Thoracic aorta (tissue), 2 donors: Measurements from ENCODE around the gene KCTD10. TPM values are rescaled to one million over a fixed set of nuclear protein-coding genes. Genes with fewer than 3 reads are reported as not detected.

Source experiments
- ATAC-seq: fragments of 150-250 bp; one replicate; pipeline ENCODE4 v1.8.0; 2017; ENCODE audit warnings: low read depth; ENCODE audit not compliant: insufficient number of reproducible peaks, low FRiP score
- DNase-seq: peaks from one replicate; pipeline ENCODE4 v3.0.0-alpha.2; 2020; ENCODE audit warnings: low spot score
- H3K27ac ChIP-seq, 2 donors: fragments of 200-600 bp; sonication (generic); 1 replicate in 1 of 2; 2 replicates in 1 of 2; pipeline ENCODE4 v1.5.1; 2016; ENCODE audit warnings: mild to moderate bottlenecking in 2 of 2, moderate library complexity in 2 of 2
- H3K27me3 ChIP-seq: fragments of 200-600 bp; sonication (generic); replicated peaks from 2 replicates; pipeline ENCODE4 v1.6.0; 2016; ENCODE audit warnings: mild to moderate bottlenecking; ENCODE audit not compliant: insufficient read depth
- H3K36me3 ChIP-seq: fragments of 200-600 bp; sonication (generic); one replicate; pipeline ENCODE4 v1.5.1; 2016
- H3K4me1 ChIP-seq, 2 donors: fragments of 200-600 bp; sonication (generic); 1 replicate in 1 of 2; 2 replicates in 1 of 2; pipeline versions ENCODE4 v1.5.1 to v1.6.0; 2016; ENCODE audit warnings: low read depth in 2 of 2, mild to moderate bottlenecking in 1 of 2; ENCODE audit not compliant: control insufficient read depth in 1 of 2
- H3K4me3 ChIP-seq: fragments of 200-600 bp; sonication (generic); 2 replicates; pipeline ENCODE4 v1.5.1; 2016; ENCODE audit warnings: mild to moderate bottlenecking
- H3K9me3 ChIP-seq: fragments of 200-600 bp; sonication (generic); 2 replicates; pipeline ENCODE4 v1.5.1; 2016
- CTCF ChIP-seq: fragments of 200-600 bp; sonication (generic); IDR thresholded peaks from one replicate; pipeline ENCODE4 v1.5.1; 2019; ENCODE audit warnings: antibody characterized with exemption
- total RNA-seq, 2 donors: library from RNA; depleted of rRNA; stranded (reverse); fragments of >200 nt; gene quantifications; one replicate each; pipeline versions ENCODE4 v1.1.0 to v1.2.3, GENCODE V29; 2016

Gene KCTD10
- total RNA-seq, 2 donors from 2014 or later: 109 to 271 TPM

GRCh38 chr12:109502332-109502731 is 25.2 kb upstream of the KCTD10 start:
- no peaks in the 10 kb centered on the region for H3K27me3 ChIP-seq
- H3K36me3 ChIP-seq: peaks cover 78% of the 10 kb centered on the region
- H3K9me3 ChIP-seq: no peaks in the 10 kb centered on the region
- no peak for ATAC-seq
- no peak overlapping the region for H3K27ac ChIP-seq
- H3K4me3 ChIP-seq: no peak overlapping the region
- no peaks in the 10 kb centered on the region for H3K4me1 ChIP-seq
- no peak for TF ChIP-seq CTCF
- DNase-seq: no peak

GRCh38 chr12:109501299-109501698 is 24.2 kb upstream of the KCTD10 start:
- ATAC-seq: no peak
- Histone ChIP-seq H3K36me3 (peaks cover 70% of the 10 kb centered on the region), H3K27ac (no peak overlapping the region)

GRCh38 chr12:109500406-109501185 is 23.5 kb upstream of the KCTD10 start:
- no peak for TF ChIP-seq CTCF
- Histone ChIP-seq H3K27ac (no peak overlapping the region), H3K4me1 (no peaks in the 10 kb centered on the region), H3K36me3 (peaks cover 69% of the 10 kb centered on the region), H3K9me3 (no peaks in the 10 kb centered on the region), H3K4me3 (no peak overlapping the region), H3K27me3 (no peaks in the 10 kb centered on the region)
- no peak for DNase-seq
- no peak for ATAC-seq

More at GRCh38 chr12:109501299-109501698, 24.2 kb upstream of the KCTD10 start:
- Histone ChIP-seq H3K9me3 (no peaks in the 10 kb centered on the region), H3K27me3 (no peaks in the 10 kb centered on the region), H3K4me3 (no peak overlapping the region), H3K4me1 (no peaks in the 10 kb centered on the region)
- TF ChIP-seq CTCF: no peak
- no peak for DNase-seq

GRCh38 chr12:109497675-109498074 is 20.6 kb upstream of the KCTD10 start:
- no peak overlapping the region for H3K27ac ChIP-seq
- H3K36me3 ChIP-seq: peaks cover 74% of the 10 kb centered on the region
- ATAC-seq: no peak
- H3K27me3 ChIP-seq: no peaks in the 10 kb centered on the region
- no peak for DNase-seq
- H3K4me3 ChIP-seq: no peak overlapping the region
- no peaks in the 10 kb centered on the region for H3K9me3 ChIP-seq
- no peak for TF ChIP-seq CTCF
- H3K4me1 ChIP-seq: no peaks in the 10 kb centered on the region

GRCh38 chr12:109496306-109496705 is 19.2 kb upstream of the KCTD10 start:
- ATAC-seq: no peak
- peaks cover 70% of the 10 kb centered on the region for H3K36me3 ChIP-seq

More at GRCh38 chr12:109496306-109496705, 19.2 kb upstream of the KCTD10 start:
- Histone ChIP-seq H3K27me3 (no peaks in the 10 kb centered on the region), H3K9me3 (no peaks in the 10 kb centered on the region), H3K4me3 (no peak overlapping the region), H3K4me1 (no peaks in the 10 kb centered on the region), H3K27ac (no peak overlapping the region)
- no peak for DNase-seq
- no peak for TF ChIP-seq CTCF
